SJSA1 (cell line): Measurements from ENCODE around the gene TRIM25. TPM values are rescaled to one million over a fixed set of nuclear protein-coding genes. Genes with fewer than 3 reads are reported as not detected.

ENCODE experiments used
- DNase-seq, 2 experiments: peaks; one replicate each; pipeline ENCODE4 v3.0.0-alpha.2; 2015 to 2020; ENCODE audit warnings: low spot score in 2 of 2, low read depth in 1 of 2
- H3K27ac ChIP-seq: fragments of 250-450 bp; sonication (Bioruptor Pico); 2 replicates; pipeline ENCODE4 v1.5.1; 2020; ENCODE audit warnings: mild to moderate bottlenecking, moderate library complexity
- H3K27me3 ChIP-seq: fragments of 250-450 bp; sonication (Bioruptor Pico); replicated peaks from 2 replicates; pipeline ENCODE4 v1.5.1; 2020; ENCODE audit warnings: mild to moderate bottlenecking, moderate library complexity
- H3K36me3 ChIP-seq: fragments of 250-450 bp; sonication (Bioruptor Pico); 2 replicates; pipeline ENCODE4 v1.5.1; 2020; ENCODE audit warnings: mild to moderate bottlenecking
- H3K4me1 ChIP-seq: fragments of 250-450 bp; sonication (Bioruptor Pico); replicated peaks from 2 replicates; pipeline ENCODE4 v1.6.1; 2021; ENCODE audit warnings: mild to moderate bottlenecking
- H3K4me3 ChIP-seq: fragments of 250-450 bp; sonication (Bioruptor Pico); 2 replicates; pipeline ENCODE4 v1.5.1; 2020; ENCODE audit warnings: mild to moderate bottlenecking
- H3K9me3 ChIP-seq: fragments of 250-450 bp; sonication (Bioruptor Pico); replicated peaks from 2 replicates; pipeline ENCODE4 v1.5.1; 2020; ENCODE audit warnings: mild to moderate bottlenecking
- total RNA-seq: library from RNA; depleted of rRNA; stranded (reverse); fragments of >200 nt; shearing (Covaris generic); gene quantifications from 2 replicates; pipeline ENCODE4 v1.2.3, GENCODE V29; 2014

The TRIM25 gene
- total RNA-seq, 1 experiment from 2014 or later, result 11.9 TPM

GRCh38 chr17:56914581-56915273, 878 bp upstream of the TRIM25 start:
- Histone ChIP-seq H3K9me3 (0 out of 2 replicates have a peak, but pooled peaks cover 4% of the 10 kb centered on the region), H3K27me3 (no peaks in the 10 kb centered on the region), H3K4me1 (peaks cover 39% of the 10 kb centered on the region), H3K4me3 (peak overlapping the region; percentile 80), H3K36me3 (peaks cover 4% of the 10 kb centered on the region), H3K27ac (peak overlapping the region; percentile 86)
- DNase-seq, result peak in 1 of 2 experiments; percentile 31

- peak overlapping the region; percentile 80 for H3K4me3 ChIP-seq
- no peak for DNase-seq
Measured at GRCh38 chr17:56913353-56913866, 439 bp downstream of the TRIM25 start.

GRCh38 chr17:56913000-56913311, 893 bp downstream of the TRIM25 start:
- Histone ChIP-seq H3K4me1 (peaks cover 39% of the 10 kb centered on the region), H3K36me3 (peaks cover 11% of the 10 kb centered on the region), H3K4me3 (peak overlapping the region; percentile 80), H3K27me3 (no peaks in the 10 kb centered on the region), H3K9me3 (0 out of 2 replicates have a peak, but pooled peaks cover 4% of the 10 kb centered on the region), H3K27ac (no peak overlapping the region)
- no peak for DNase-seq

More at GRCh38 chr17:56913353-56913866, 439 bp downstream of the TRIM25 start:
- H3K4me1 ChIP-seq, result peaks cover 39% of the 10 kb centered on the region
- 0 out of 2 replicates have a peak, but pooled peaks cover 4% of the 10 kb centered on the region for H3K9me3 ChIP-seq
- no peaks in the 10 kb centered on the region for H3K27me3 ChIP-seq
- H3K27ac ChIP-seq, result peak overlapping the region; percentile 86
- H3K36me3 ChIP-seq, result peaks cover 7% of the 10 kb centered on the region

- H3K36me3 ChIP-seq, result peaks cover 18% of the 10 kb centered on the region
- H3K27ac ChIP-seq, result no peak overlapping the region
- peaks cover 39% of the 10 kb centered on the region for H3K4me1 ChIP-seq
Measured at GRCh38 chr17:56912105-56912999, 1.5 kb downstream of the TRIM25 start.

GRCh38 chr17:56910509-56911235, 3.2 kb downstream of the TRIM25 start:
- Histone ChIP-seq H3K4me3 (no peak overlapping the region), H3K27me3 (no peaks in the 10 kb centered on the region), H3K36me3 (peaks cover 33% of the 10 kb centered on the region), H3K27ac (no peak overlapping the region), H3K4me1 (peaks cover 26% of the 10 kb centered on the region), H3K9me3 (no peaks in the 10 kb centered on the region)
- DNase-seq, result no peak

More at GRCh38 chr17:56912105-56912999, 1.5 kb downstream of the TRIM25 start:
- H3K4me3 ChIP-seq, result peak overlapping the region; percentile 80
- no peaks in the 10 kb centered on the region for H3K27me3 ChIP-seq
- no peaks in the 10 kb centered on the region for H3K9me3 ChIP-seq
- DNase-seq, result peak in 1 of 2 experiments; percentile 38

- H3K27me3 ChIP-seq, result no peaks in the 10 kb centered on the region
- H3K27ac ChIP-seq, result no peak overlapping the region
- peaks cover 37% of the 10 kb centered on the region for H3K36me3 ChIP-seq
- H3K4me1 ChIP-seq, result peaks cover 19% of the 10 kb centered on the region
- peak in 1 of 2 experiments; percentile 25 for DNase-seq
- H3K9me3 ChIP-seq, result no peaks in the 10 kb centered on the region
- no peak overlapping the region for H3K4me3 ChIP-seq
Measured at GRCh38 chr17:56909742-56910508, 3.9 kb downstream of the TRIM25 start.

GRCh38 chr17:56908001-56908542, 5.8 kb downstream of the TRIM25 start:
- peak in 1 of 2 experiments; percentile 31 for DNase-seq
- Histone ChIP-seq H3K4me1 (peaks cover 11% of the 10 kb centered on the region), H3K4me3 (no peak overlapping the region), H3K9me3 (no peaks in the 10 kb centered on the region), H3K27me3 (no peaks in the 10 kb centered on the region), H3K36me3 (peaks cover 52% of the 10 kb centered on the region), H3K27ac (no peak overlapping the region)

- Histone ChIP-seq H3K27me3 (no peaks in the 10 kb centered on the region), H3K4me1 (peaks cover 14% of the 10 kb centered on the region), H3K27ac (no peak overlapping the region), H3K36me3 (peaks cover 95% of the 10 kb centered on the region), H3K4me3 (no peak overlapping the region), H3K9me3 (0 out of 2 replicates have a peak, but pooled peaks cover 4% of the 10 kb centered on the region)
- DNase-seq, result no peak
Measured at GRCh38 chr17:56903560-56903959, 10.3 kb downstream of the TRIM25 start.

GRCh38 chr17:56902348-56902747, 11.5 kb downstream of the TRIM25 start:
- Histone ChIP-seq H3K36me3 (peaks cover 95% of the 10 kb centered on the region), H3K27ac (peak overlapping the region; percentile 52), H3K27me3 (no peaks in the 10 kb centered on the region), H3K4me1 (peaks cover 14% of the 10 kb centered on the region), H3K9me3 (0 out of 2 replicates have a peak, but pooled peaks cover 4% of the 10 kb centered on the region), H3K4me3 (no peak overlapping the region)
- peak; percentile 37 to 76 for DNase-seq

GRCh38 chr17:56899403-56899802, 14.4 kb downstream of the TRIM25 start:
- H3K36me3 ChIP-seq, result peaks cover 91% of the 10 kb centered on the region
- no peak for DNase-seq
- H3K9me3 ChIP-seq, result 0 out of 2 replicates have a peak, but pooled peaks cover 4% of the 10 kb centered on the region
- no peaks in the 10 kb centered on the region for H3K27me3 ChIP-seq
- peaks cover 14% of the 10 kb centered on the region for H3K4me1 ChIP-seq
- no peak overlapping the region for H3K27ac ChIP-seq
- H3K4me3 ChIP-seq, result no peak overlapping the region

GRCh38 chr17:56898874-56899273, 15.0 kb downstream of the TRIM25 start:
- no peak overlapping the region for H3K27ac ChIP-seq
- H3K27me3 ChIP-seq, result no peaks in the 10 kb centered on the region
- peaks cover 14% of the 10 kb centered on the region for H3K4me1 ChIP-seq
- H3K4me3 ChIP-seq, result no peak overlapping the region
- H3K9me3 ChIP-seq, result 0 out of 2 replicates have a peak, but pooled peaks cover 4% of the 10 kb centered on the region
- H3K36me3 ChIP-seq, result peaks cover 91% of the 10 kb centered on the region
- DNase-seq, result no peak

- peaks cover 13% of the 10 kb centered on the region for H3K4me1 ChIP-seq
- peaks cover 89% of the 10 kb centered on the region for H3K36me3 ChIP-seq
Measured at GRCh38 chr17:56897646-56898424, 16.0 kb downstream of the TRIM25 start.

More at GRCh38 chr17:56897646-56898424, 16.0 kb downstream of the TRIM25 start:
- no peak for DNase-seq
- H3K27me3 ChIP-seq, result no peaks in the 10 kb centered on the region
- no peak overlapping the region for H3K4me3 ChIP-seq
- H3K27ac ChIP-seq, result no peak overlapping the region
- 0 out of 2 replicates have a peak, but pooled peaks cover 4% of the 10 kb centered on the region for H3K9me3 ChIP-seq
